ENCODE measurements around the gene CTNNA3. TPM values are rescaled to one million over a fixed set of nuclear protein-coding genes. Genes with fewer than 3 reads are reported as not detected.

The CTNNA3 gene
- total and polyA plus RNA-seq, 2 donors (not counting 1 experiment from before 2014, with no cell fraction given), result not detected

DNA sequence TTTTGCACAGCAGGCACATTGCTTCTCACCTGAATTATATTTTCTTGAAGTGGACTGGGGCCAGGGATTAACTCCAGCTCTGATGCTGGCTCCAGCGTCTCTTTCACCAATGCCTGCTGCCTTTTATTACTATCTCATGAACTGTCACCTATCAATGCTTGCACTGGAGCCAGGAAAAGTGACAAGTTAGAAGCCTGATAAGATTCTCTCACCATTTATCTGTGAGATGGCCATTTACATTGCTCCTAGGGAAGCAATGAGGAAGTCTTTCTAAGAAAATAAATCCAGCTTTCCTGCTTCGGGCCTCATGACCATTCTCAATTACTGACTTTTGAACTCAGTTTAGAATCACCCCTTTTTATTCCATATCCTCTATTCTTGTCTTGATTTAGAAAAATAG is 818.6 kb downstream of the CTNNA3 start:
- Histone ChIP-seq H4K20me1 (ENCODE audit: control insufficient read depth, extremely low read depth, insufficient read depth, low read length) (no peaks in the 10 kb centered on the region), H3K4me3 (replicated peaks in 1 of 4; ENCODE audit: control extremely low read depth in 1 of 4, insufficient read depth in 1 of 4, low read depth in 3 of 4, low read length in 4 of 4) (no peak overlapping the region), H3K27ac (ENCODE audit: insufficient read depth, low read length) (no peak overlapping the region), H3K9ac (ENCODE audit: insufficient read depth, low read length) (no peak overlapping the region), H3K27me3 (ENCODE audit: control insufficient read depth, insufficient read depth, low read length) (no peaks in the 10 kb centered on the region), H3K4me1 (ENCODE audit: control insufficient read depth, extremely low read depth, insufficient read depth, low read length) (no peaks in the 10 kb centered on the region), H3K4me2 (ENCODE audit: extremely low read depth, insufficient read depth, low read length) (no peak overlapping the region), H3K79me2 (ENCODE audit: control insufficient read depth, insufficient read depth, low read length) (no peaks in the 10 kb centered on the region), H3K36me3 (ENCODE audit: control insufficient read depth, insufficient read depth, low read length) (no peaks in the 10 kb centered on the region), H3K9me3 (ENCODE audit: control insufficient read depth, insufficient read depth, low read depth, low read length) (no peaks in the 10 kb centered on the region), H2AFZ (ENCODE audit: low read length) (no peak overlapping the region)
- no peak for DNase-seq (ENCODE audit: low read depth in 2 of 2)
- TF ChIP-seq, protein P1, sequence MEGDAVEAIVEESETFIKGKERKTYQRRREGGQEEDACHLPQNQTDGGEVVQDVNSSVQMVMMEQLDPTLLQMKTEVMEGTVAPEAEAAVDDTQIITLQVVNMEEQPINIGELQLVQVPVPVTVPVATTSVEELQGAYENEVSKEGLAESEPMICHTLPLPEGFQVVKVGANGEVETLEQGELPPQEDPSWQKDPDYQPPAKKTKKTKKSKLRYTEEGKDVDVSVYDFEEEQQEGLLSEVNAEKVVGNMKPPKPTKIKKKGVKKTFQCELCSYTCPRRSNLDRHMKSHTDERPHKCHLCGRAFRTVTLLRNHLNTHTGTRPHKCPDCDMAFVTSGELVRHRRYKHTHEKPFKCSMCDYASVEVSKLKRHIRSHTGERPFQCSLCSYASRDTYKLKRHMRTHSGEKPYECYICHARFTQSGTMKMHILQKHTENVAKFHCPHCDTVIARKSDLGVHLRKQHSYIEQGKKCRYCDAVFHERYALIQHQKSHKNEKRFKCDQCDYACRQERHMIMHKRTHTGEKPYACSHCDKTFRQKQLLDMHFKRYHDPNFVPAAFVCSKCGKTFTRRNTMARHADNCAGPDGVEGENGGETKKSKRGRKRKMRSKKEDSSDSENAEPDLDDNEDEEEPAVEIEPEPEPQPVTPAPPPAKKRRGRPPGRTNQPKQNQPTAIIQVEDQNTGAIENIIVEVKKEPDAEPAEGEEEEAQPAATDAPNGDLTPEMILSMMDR (conservative IDR thresholded peaks at IDR 0.05 in 1 of 2, IDR thresholded peaks at IDR 0.05 in 1 of 2; ENCODE audit: low read depth in 1 of 2, low read length in 2 of 2), result no peak
- TF ChIP-seq EZH2 (IDR thresholded peaks at IDR 0.05; ENCODE audit: low read length, missing control alignments), result no peak

DNA sequence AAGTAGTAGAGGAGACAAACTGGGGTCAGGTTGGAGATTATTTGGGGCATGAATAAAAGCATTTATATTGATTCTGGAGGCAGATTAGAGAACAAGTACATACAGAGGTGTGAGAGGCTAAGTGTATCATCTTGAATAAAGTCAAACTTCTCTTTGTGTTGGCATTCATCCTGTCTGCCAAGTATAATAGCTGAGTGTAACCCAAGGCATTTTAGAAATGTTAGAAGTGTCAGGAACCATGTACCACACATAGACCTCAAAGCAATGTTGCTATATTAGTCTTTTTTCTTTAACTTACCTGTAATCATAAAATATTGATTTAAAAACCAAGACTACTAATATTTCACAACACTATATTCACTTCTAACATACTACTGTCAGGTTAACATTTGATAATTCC is 826.4 kb downstream of the CTNNA3 start:
- H3K9ac ChIP-seq (ENCODE audit: insufficient read depth, low read length), result no peak overlapping the region
- no peaks in the 10 kb centered on the region for H3K79me2 ChIP-seq (ENCODE audit: control insufficient read depth, insufficient read depth, low read length)
- no peaks in the 10 kb centered on the region for H3K27me3 ChIP-seq (ENCODE audit: control insufficient read depth, insufficient read depth, low read length)
- no peak overlapping the region for H3K4me3 ChIP-seq (replicated peaks in 1 of 4; ENCODE audit: control extremely low read depth in 1 of 4, insufficient read depth in 1 of 4, low read depth in 3 of 4, low read length in 4 of 4)
- TF ChIP-seq, protein P1 (conservative IDR thresholded peaks at IDR 0.05 in 1 of 2, IDR thresholded peaks at IDR 0.05 in 1 of 2; ENCODE audit: low read depth in 1 of 2, low read length in 2 of 2), result no peak
- no peak for TF ChIP-seq EZH2 (IDR thresholded peaks at IDR 0.05; ENCODE audit: low read length, missing control alignments)
- no peaks in the 10 kb centered on the region for H3K9me3 ChIP-seq (ENCODE audit: control insufficient read depth, insufficient read depth, low read depth, low read length)
- peak in 1 of 2 donors; percentile 6 for DNase-seq (ENCODE audit: low read depth in 2 of 2)
- H3K4me1 ChIP-seq (ENCODE audit: control insufficient read depth, extremely low read depth, insufficient read depth, low read length), result no peaks in the 10 kb centered on the region
- no peak overlapping the region for H2AFZ ChIP-seq (ENCODE audit: low read length)
- no peaks in the 10 kb centered on the region for H4K20me1 ChIP-seq (ENCODE audit: control insufficient read depth, extremely low read depth, insufficient read depth, low read length)
- H3K27ac ChIP-seq (ENCODE audit: insufficient read depth, low read length), result no peak overlapping the region
- no peak overlapping the region for H3K4me2 ChIP-seq (ENCODE audit: extremely low read depth, insufficient read depth, low read length)
- no peaks in the 10 kb centered on the region for H3K36me3 ChIP-seq (ENCODE audit: control insufficient read depth, insufficient read depth, low read length)

DNA sequence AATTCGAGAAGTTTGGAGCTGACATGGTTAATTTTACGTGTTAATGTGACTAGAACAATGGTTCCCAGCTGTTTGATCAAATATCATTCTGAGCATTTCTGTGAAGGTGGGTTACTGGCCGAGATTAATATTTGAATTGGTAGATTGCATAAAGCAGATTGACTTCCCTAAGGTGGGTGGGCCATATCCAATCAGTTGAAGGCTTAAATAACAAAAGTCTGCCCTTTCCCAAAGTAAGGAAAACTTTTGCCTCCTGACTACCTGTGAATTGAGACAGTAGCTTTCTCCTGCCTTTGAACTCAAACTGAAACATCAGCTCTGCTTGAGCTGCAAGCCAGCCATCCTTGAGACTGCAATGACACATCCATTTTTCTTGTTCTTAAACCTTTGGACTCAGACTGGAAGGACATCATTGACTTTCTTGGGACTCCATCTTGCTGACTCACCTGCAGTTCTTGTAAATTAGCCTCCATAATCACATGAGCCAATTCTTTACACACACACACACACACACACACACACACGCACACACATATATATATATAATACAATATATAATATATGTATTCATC is 833.2 kb downstream of the CTNNA3 start:
- DNase-seq (ENCODE audit: low read depth in 2 of 2), result no peak
- H3K4me3 ChIP-seq (replicated peaks in 1 of 4; ENCODE audit: control extremely low read depth in 1 of 4, insufficient read depth in 1 of 4, low read depth in 3 of 4, low read length in 4 of 4), result no peak overlapping the region
- H3K27me3 ChIP-seq (ENCODE audit: control insufficient read depth, insufficient read depth, low read length), result no peaks in the 10 kb centered on the region
- H3K27ac ChIP-seq (ENCODE audit: insufficient read depth, low read length), result no peak overlapping the region
- H3K36me3 ChIP-seq (ENCODE audit: control insufficient read depth, insufficient read depth, low read length), result no peaks in the 10 kb centered on the region
- no peak for TF ChIP-seq EZH2 (IDR thresholded peaks at IDR 0.05; ENCODE audit: low read length, missing control alignments)
- TF ChIP-seq, protein P1 (conservative IDR thresholded peaks at IDR 0.05 in 1 of 2, IDR thresholded peaks at IDR 0.05 in 1 of 2; ENCODE audit: low read depth in 1 of 2, low read length in 2 of 2), result no peak
- no peak overlapping the region for H3K4me2 ChIP-seq (ENCODE audit: extremely low read depth, insufficient read depth, low read length)
- H3K4me1 ChIP-seq (ENCODE audit: control insufficient read depth, extremely low read depth, insufficient read depth, low read length), result no peaks in the 10 kb centered on the region
- no peak overlapping the region for H3K9ac ChIP-seq (ENCODE audit: insufficient read depth, low read length)
- no peaks in the 10 kb centered on the region for H3K9me3 ChIP-seq (ENCODE audit: control insufficient read depth, insufficient read depth, low read depth, low read length)
- no peaks in the 10 kb centered on the region for H3K79me2 ChIP-seq (ENCODE audit: control insufficient read depth, insufficient read depth, low read length)
- H2AFZ ChIP-seq (ENCODE audit: low read length), result no peak overlapping the region
- H4K20me1 ChIP-seq (ENCODE audit: control insufficient read depth, extremely low read depth, insufficient read depth, low read length), result no peaks in the 10 kb centered on the region
